ENCODE results near the gene RNU6-9. TPM values are rescaled to one million over a fixed set of nuclear protein-coding genes. Genes with fewer than 3 reads are reported as not detected.

RNU6-9 gene
- total RNA-seq (2021) (not detected in 3 replicates), Bru-seq, nascent RNA (percentile 38 among the genes with signal in this experiment)
- long read RNA-seq, experiment 1, partial matches to known transcripts, result 0 of 1 reads
- long read RNA-seq, experiment 1, other reads (novel, unspliced or antisense), result 0 of 1 reads
- long read RNA-seq, experiment 2, result 0 reads
- long read RNA-seq, experiment 3, result 0 reads

DNA sequence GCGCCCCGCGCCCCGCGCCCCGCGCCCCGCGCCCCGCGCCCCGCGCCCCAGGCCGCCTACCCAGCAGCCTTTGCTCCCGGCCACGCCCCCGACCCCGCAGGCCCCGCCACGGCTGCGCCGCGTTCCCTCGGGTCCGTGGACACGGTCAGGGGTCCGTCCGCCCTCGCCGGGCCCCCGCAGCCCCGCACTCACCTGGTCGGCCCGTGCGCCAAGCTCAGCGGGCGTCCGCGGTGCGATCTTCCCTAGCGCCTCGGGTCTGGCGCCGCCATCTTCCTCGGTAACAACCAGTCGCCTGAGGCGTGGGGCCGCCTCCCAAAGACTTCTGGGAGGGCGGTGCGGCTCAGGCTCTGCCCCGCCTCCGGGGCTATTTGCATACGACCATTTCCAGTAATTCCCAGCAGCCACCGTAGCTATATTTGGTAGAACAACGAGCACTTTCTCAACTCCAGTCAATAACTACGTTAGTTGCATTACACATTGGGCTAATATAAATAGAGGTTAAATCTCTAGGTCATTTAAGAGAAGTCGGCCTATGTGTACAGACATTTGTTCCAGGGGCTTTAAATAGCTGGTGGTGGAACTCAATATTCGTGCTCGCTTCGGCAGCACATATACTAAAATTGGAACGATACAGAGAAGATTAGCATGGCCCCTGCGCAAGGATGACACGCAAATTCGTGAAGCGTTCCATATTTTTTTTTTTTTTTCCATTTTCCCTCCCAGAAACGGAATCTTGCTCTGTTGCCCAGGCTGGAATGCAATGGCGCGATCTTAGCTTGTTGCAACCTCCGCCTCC lies at the start of gene RNU6-9, which contains the start of gene MED16:
Gene RNU6-9, plus strand, starts transcription at position 591 of the 796 bp plus-strand sequence.
Gene MED16, minus strand, starts transcription at position 294 of the 796 bp plus-strand sequence. CDS start 2,056 bp downstream, outside the sequence.
- H3K27me3 Mint-ChIP-seq (ENCODE audit: low read depth), result peaks cover 3% of the 10 kb centered on the region; the same call in 1 of the 2 replicates
- CTCF ChIA-PET, result interaction anchor here (0.6 to 2.3 kb wide), 3 partner anchors 20 to 29 kb away, joined by 3 to 8 read pairs (median 4); no protein-coding TSS in a partner anchor
- H3K9me3 Mint-ChIP-seq, result no peaks in the 10 kb centered on the region
- POLR2A ChIA-PET, result interaction anchor here (0.5 kb wide), 1 partner anchor 132 kb away, joined by 6 read pairs; no protein-coding TSS in a partner anchor
- H3K27ac Mint-ChIP-seq, result peak within 1 kb of the TSS; percentile 100
- peak; percentile 92 for DNase-seq (ENCODE audit: low spot score)
- H3K36me3 Mint-ChIP-seq, result peaks cover 3% of the 10 kb centered on the region; the same call in 1 of the 2 replicates
- H3K4me3 Mint-ChIP-seq, result peak within 1 kb of the TSS; percentile 75
- peak; percentile 85 for ATAC-seq
- no peaks in the 10 kb centered on the region for H3K4me1 Mint-ChIP-seq
- no peak for TF ChIP-seq NR1H2 (CRISPR knock-in tag; IDR thresholded peaks at IDR 0.05)
- 0 out of 2 replicates have a peak, but pooled peaks have one; percentile 19 for TF ChIP-seq JUN (CRISPR knock-in tag; IDR thresholded peaks at IDR 0.05)
- TF ChIP-seq, protein P1, sequence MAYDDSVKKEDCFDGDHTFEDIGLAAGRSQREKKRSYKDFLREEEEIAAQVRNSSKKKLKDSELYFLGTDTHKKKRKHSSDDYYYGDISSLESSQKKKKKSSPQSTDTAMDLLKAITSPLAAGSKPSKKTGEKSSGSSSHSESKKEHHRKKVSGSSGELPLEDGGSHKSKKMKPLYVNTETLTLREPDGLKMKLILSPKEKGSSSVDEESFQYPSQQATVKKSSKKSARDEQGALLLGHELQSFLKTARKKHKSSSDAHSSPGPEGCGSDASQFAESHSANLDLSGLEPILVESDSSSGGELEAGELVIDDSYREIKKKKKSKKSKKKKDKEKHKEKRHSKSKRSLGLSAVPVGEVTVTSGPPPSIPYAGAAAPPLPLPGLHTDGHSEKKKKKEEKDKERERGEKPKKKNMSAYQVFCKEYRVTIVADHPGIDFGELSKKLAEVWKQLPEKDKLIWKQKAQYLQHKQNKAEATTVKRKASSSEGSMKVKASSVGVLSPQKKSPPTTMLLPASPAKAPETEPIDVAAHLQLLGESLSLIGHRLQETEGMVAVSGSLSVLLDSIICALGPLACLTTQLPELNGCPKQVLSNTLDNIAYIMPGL (CRISPR knock-in tag; IDR thresholded peaks at IDR 0.05), result peak; percentile 94
- peak; percentile 84 for TF ChIP-seq ZNF121 (CRISPR knock-in tag; IDR thresholded peaks at IDR 0.05)
- no peak for TF ChIP-seq FOXJ3 (CRISPR knock-in tag; IDR thresholded peaks at IDR 0.05; ENCODE audit: borderline replicate concordance)
- TF ChIP-seq, protein P2, sequence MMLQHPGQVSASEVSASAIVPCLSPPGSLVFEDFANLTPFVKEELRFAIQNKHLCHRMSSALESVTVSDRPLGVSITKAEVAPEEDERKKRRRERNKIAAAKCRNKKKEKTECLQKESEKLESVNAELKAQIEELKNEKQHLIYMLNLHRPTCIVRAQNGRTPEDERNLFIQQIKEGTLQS (CRISPR knock-in tag; conservative IDR thresholded peaks at IDR 0.05), result no peak
- 0 out of 2 replicates have a peak, but pooled peaks have one; percentile 38 for TF ChIP-seq ETV6 (CRISPR knock-in tag; IDR thresholded peaks at IDR 0.05)
- no peak for TF ChIP-seq SMAD4 (CRISPR knock-in tag; IDR thresholded peaks at IDR 0.05)
- TF ChIP-seq, protein P3, sequence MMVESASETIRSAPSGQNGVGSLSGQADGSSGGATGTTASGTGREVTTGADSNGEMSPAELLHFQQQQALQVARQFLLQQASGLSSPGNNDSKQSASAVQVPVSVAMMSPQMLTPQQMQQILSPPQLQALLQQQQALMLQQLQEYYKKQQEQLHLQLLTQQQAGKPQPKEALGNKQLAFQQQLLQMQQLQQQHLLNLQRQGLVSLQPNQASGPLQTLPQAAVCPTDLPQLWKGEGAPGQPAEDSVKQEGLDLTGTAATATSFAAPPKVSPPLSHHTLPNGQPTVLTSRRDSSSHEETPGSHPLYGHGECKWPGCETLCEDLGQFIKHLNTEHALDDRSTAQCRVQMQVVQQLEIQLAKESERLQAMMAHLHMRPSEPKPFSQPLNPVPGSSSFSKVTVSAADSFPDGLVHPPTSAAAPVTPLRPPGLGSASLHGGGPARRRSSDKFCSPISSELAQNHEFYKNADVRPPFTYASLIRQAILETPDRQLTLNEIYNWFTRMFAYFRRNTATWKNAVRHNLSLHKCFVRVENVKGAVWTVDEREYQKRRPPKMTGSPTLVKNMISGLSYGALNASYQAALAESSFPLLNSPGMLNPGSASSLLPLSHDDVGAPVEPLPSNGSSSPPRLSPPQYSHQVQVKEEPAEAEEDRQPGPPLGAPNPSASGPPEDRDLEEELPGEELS (CRISPR knock-in tag; IDR thresholded peaks at IDR 0.05), result peak; percentile 66; the same call in 1 of the 2 replicates
- TF ChIP-seq, protein P4, sequence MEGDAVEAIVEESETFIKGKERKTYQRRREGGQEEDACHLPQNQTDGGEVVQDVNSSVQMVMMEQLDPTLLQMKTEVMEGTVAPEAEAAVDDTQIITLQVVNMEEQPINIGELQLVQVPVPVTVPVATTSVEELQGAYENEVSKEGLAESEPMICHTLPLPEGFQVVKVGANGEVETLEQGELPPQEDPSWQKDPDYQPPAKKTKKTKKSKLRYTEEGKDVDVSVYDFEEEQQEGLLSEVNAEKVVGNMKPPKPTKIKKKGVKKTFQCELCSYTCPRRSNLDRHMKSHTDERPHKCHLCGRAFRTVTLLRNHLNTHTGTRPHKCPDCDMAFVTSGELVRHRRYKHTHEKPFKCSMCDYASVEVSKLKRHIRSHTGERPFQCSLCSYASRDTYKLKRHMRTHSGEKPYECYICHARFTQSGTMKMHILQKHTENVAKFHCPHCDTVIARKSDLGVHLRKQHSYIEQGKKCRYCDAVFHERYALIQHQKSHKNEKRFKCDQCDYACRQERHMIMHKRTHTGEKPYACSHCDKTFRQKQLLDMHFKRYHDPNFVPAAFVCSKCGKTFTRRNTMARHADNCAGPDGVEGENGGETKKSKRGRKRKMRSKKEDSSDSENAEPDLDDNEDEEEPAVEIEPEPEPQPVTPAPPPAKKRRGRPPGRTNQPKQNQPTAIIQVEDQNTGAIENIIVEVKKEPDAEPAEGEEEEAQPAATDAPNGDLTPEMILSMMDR (IDR thresholded peaks at IDR 0.05), result no peak
- TF ChIP-seq, protein P5, sequence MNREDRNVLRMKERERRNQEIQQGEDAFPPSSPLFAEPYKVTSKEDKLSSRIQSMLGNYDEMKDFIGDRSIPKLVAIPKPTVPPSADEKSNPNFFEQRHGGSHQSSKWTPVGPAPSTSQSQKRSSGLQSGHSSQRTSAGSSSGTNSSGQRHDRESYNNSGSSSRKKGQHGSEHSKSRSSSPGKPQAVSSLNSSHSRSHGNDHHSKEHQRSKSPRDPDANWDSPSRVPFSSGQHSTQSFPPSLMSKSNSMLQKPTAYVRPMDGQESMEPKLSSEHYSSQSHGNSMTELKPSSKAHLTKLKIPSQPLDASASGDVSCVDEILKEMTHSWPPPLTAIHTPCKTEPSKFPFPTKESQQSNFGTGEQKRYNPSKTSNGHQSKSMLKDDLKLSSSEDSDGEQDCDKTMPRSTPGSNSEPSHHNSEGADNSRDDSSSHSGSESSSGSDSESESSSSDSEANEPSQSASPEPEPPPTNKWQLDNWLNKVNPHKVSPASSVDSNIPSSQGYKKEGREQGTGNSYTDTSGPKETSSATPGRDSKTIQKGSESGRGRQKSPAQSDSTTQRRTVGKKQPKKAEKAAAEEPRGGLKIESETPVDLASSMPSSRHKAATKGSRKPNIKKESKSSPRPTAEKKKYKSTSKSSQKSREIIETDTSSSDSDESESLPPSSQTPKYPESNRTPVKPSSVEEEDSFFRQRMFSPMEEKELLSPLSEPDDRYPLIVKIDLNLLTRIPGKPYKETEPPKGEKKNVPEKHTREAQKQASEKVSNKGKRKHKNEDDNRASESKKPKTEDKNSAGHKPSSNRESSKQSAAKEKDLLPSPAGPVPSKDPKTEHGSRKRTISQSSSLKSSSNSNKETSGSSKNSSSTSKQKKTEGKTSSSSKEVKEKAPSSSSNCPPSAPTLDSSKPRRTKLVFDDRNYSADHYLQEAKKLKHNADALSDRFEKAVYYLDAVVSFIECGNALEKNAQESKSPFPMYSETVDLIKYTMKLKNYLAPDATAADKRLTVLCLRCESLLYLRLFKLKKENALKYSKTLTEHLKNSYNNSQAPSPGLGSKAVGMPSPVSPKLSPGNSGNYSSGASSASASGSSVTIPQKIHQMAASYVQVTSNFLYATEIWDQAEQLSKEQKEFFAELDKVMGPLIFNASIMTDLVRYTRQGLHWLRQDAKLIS (CRISPR knock-in tag; IDR thresholded peaks at IDR 0.05; ENCODE audit: borderline replicate concordance), result no peak
- TF ChIP-seq FOXP1 (CRISPR knock-in tag; IDR thresholded peaks at IDR 0.05; ENCODE audit: borderline replicate concordance), result peak; percentile 58; the same call in 1 of the 2 replicates
- TF ChIP-seq, protein P6, sequence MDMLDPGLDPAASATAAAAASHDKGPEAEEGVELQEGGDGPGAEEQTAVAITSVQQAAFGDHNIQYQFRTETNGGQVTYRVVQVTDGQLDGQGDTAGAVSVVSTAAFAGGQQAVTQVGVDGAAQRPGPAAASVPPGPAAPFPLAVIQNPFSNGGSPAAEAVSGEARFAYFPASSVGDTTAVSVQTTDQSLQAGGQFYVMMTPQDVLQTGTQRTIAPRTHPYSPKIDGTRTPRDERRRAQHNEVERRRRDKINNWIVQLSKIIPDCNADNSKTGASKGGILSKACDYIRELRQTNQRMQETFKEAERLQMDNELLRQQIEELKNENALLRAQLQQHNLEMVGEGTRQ (CRISPR knock-in tag; IDR thresholded peaks at IDR 0.05), result no peak
- TF ChIP-seq, protein P7, sequence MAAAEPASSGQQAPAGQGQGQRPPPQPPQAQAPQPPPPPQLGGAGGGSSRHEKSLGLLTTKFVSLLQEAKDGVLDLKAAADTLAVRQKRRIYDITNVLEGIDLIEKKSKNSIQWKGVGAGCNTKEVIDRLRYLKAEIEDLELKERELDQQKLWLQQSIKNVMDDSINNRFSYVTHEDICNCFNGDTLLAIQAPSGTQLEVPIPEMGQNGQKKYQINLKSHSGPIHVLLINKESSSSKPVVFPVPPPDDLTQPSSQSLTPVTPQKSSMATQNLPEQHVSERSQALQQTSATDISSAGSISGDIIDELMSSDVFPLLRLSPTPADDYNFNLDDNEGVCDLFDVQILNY (CRISPR knock-in tag; IDR thresholded peaks at IDR 0.05), result peak; percentile 81
- no peak for TF ChIP-seq JAZF1 (CRISPR knock-in tag; IDR thresholded peaks at IDR 0.05)
- TF ChIP-seq TEAD4 (CRISPR knock-in tag; IDR thresholded peaks at IDR 0.05), result no peak
- TF ChIP-seq, protein P8, sequence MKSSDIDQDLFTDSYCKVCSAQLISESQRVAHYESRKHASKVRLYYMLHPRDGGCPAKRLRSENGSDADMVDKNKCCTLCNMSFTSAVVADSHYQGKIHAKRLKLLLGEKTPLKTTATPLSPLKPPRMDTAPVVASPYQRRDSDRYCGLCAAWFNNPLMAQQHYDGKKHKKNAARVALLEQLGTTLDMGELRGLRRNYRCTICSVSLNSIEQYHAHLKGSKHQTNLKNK (CRISPR knock-in tag; IDR thresholded peaks at IDR 0.05), result no peak
- peak; percentile 79 for TF ChIP-seq SP1 (CRISPR knock-in tag; conservative IDR thresholded peaks at IDR 0.05)
- TF ChIP-seq NFE2L1 (CRISPR knock-in tag; IDR thresholded peaks at IDR 0.05), result no peak
- TF ChIP-seq ZNF317 (CRISPR knock-in tag; IDR thresholded peaks at IDR 0.05; ENCODE audit: borderline replicate concordance, low read depth), result no peak
- TF ChIP-seq, protein P9, sequence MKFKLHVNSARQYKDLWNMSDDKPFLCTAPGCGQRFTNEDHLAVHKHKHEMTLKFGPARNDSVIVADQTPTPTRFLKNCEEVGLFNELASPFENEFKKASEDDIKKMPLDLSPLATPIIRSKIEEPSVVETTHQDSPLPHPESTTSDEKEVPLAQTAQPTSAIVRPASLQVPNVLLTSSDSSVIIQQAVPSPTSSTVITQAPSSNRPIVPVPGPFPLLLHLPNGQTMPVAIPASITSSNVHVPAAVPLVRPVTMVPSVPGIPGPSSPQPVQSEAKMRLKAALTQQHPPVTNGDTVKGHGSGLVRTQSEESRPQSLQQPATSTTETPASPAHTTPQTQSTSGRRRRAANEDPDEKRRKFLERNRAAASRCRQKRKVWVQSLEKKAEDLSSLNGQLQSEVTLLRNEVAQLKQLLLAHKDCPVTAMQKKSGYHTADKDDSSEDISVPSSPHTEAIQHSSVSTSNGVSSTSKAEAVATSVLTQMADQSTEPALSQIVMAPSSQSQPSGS (CRISPR knock-in tag; IDR thresholded peaks at IDR 0.05; ENCODE audit: borderline replicate concordance, low read depth), result no peak

Measured in WTC11 (cell line).